Body of pancreas (tissue), 4 donors: Measurements from ENCODE around the gene ETV4.
A peak's percentile ranks its signal among the peaks of the same experiment; 100 is the strongest.

Experiments
- POLR2A ChIP-seq, 3 donors: fragments of 450-650 bp; IDR thresholded peaks; one replicate each; pipeline ENCODE4 v1.6.1; 2016; ENCODE audit warnings: antibody characterized with exemption in 3 of 3, mild to moderate bottlenecking in 2 of 3
- TF ChIP-seq, protein P1 (sequence below), 7 experiments: fragments of 450-650 bp in 4 of 7; fragments of 200-600 bp in 3 of 7; sonication (generic) in 3 of 7; IDR thresholded peaks; one replicate each; pipeline ENCODE4 v1.5.1; 2016 to 2019; ENCODE audit warnings: antibody characterized with exemption in 7 of 7

DNA sequence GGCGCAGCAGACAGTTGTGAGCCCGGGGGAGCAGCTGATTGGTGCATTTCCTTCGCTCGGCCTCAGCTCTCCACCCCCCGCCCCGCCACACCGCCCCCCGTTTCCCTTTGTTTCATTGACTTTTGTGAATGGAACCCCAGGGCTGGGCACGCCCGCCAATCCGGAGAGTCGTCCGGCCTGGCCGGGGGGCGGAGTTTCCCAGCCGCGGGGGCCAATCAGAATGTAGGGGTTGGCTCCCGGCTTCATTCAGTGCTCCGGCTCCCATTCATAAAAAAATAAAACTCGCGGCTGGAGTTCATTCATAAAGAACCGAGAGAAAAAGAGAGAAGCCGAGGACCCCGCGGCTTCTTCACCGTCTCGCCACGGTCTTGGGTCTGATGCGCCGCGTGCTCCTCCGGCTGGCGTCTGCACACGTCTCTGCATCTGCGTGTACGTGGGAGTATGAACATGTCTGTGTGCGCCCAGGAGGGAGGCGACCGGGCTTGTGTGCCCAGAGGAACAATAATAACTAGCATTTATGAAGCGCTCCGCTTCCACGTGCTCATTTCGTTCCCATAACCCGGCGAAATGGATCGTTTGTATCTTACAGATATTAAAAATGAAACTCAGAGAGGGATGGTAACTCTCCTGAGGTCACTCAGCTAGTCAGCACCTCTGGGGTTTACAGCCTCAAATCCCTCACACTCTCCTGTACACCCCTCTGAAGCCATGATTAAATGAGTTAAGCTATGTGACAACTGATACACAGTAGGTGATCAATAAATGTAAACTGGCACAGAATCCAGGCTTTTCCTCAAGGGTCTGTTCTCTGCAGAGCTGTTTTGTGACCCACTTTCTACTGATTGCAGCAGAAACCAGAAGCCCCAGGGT, at the start of gene ETV4:
- TF ChIP-seq, protein P1, sequence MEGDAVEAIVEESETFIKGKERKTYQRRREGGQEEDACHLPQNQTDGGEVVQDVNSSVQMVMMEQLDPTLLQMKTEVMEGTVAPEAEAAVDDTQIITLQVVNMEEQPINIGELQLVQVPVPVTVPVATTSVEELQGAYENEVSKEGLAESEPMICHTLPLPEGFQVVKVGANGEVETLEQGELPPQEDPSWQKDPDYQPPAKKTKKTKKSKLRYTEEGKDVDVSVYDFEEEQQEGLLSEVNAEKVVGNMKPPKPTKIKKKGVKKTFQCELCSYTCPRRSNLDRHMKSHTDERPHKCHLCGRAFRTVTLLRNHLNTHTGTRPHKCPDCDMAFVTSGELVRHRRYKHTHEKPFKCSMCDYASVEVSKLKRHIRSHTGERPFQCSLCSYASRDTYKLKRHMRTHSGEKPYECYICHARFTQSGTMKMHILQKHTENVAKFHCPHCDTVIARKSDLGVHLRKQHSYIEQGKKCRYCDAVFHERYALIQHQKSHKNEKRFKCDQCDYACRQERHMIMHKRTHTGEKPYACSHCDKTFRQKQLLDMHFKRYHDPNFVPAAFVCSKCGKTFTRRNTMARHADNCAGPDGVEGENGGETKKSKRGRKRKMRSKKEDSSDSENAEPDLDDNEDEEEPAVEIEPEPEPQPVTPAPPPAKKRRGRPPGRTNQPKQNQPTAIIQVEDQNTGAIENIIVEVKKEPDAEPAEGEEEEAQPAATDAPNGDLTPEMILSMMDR (IDR thresholded peaks at IDR 0.05), result no peak
- TF ChIP-seq POLR2A (IDR thresholded peaks at IDR 0.05), result peak in 1 of 3 donors; percentile 49
